Esophagus muscularis mucosa (tissue), 3 donors: ENCODE measurements around the gene BLM.

Source experiments
- CTCF ChIP-seq, 3 experiments: fragments of 200-600 bp in 2 of 3; fragments of 450-650 bp in 1 of 3; sonication (generic) in 2 of 3; IDR thresholded peaks; one replicate each; pipeline ENCODE4 v1.5.1; 2017 to 2019; ENCODE audit warnings: antibody characterized with exemption in 3 of 3, mild to moderate bottlenecking in 2 of 3, moderate library complexity in 1 of 3
- POLR2AphosphoS5 ChIP-seq, 2 donors: sonication (generic); formaldehyde crosslinking; IDR thresholded peaks; one replicate each; pipeline ENCODE4 v1.6.1; 2017; ENCODE audit warnings: antibody characterized with exemption in 2 of 2

GRCh38 chr15:90690585-90690984 lies 26.6 kb upstream of the BLM start:
- TF ChIP-seq CTCF (IDR thresholded peaks at IDR 0.05): no peak
- no peak for TF ChIP-seq POLR2AphosphoS5 (IDR thresholded peaks at IDR 0.05)
